ENCODE data around the gene DNER. TPM values are rescaled to one million over a fixed set of nuclear protein-coding genes. Genes with fewer than 3 reads are reported as not detected.
A peak's percentile ranks its signal among the peaks of the same experiment; 100 is the strongest.
"Not testable (repeated sequence)": the region's sequence is repeated elsewhere in the genome, so short reads cannot be mapped to it uniquely, and the experiment has no call there.

DNER gene
- polyA plus RNA-seq, 3 donors: 57.8 to 61.4 (median 61.3) TPM

DNA sequence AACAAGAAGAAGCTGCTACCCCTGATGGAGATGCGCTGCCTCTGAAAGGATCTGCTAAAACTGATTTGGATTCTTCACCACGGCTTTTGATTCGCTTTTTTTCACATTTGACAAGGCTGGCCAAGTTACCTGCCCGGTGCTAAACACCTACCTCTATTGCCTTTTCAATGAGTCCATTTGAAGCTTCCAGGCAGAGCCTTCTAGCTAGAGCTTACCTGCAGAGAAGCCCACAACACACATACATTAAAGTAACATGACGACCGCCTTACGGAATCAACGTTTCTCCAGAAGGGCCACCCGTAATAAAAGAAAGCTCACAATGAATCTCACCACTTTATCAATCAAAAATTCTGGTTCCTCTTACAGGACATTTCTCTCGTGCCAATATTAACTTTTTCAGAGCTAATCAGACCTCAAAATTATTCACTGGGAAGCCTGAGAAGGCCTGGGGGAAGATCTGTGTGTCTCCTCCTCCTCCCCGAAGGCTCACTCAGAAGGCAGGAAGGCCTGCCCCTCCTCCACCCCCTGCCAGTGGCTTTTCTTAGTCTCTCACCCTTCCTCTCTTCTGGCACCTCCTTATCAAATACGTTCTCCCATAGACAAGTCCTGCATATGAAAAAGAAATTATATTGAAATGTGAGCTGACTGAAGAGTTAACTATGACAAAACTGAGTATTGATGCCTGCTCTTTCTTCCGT, 171.0 kb downstream of the DNER start:
- no peak for DNase-seq (ENCODE audit: extremely low read depth in 1 of 11, low read depth in 9 of 11, low spot score in 4 of 11)

- DNase-seq (ENCODE audit: extremely low read depth in 1 of 11, low read depth in 9 of 11, low spot score in 4 of 11): no peak
Observed at GRCh38 chr2:229539628-229540027, 174.7 kb downstream of the DNER start.

DNA sequence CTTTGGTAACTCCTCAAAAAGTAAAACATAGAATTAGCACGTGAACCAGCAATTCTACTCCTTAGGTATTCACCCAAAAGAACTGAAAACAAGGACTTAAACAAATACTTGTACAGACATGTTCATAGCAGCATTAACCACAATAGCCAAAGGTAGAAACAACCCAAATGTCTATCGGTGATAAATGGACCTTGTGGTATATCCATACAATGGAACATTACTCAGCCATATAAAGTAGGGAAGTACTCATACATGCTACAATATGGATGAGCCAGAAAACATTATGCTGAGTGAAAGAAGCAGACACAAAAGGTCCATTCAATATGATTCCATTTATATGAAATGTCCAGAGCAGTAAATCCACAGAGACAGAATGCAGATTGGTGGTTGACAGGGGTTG, 182.8 kb downstream of the DNER start:
- DNase-seq (ENCODE audit: extremely low read depth in 1 of 11, low read depth in 9 of 11, low spot score in 4 of 11): no peak

- DNase-seq (ENCODE audit: extremely low read depth in 1 of 11, low read depth in 9 of 11, low spot score in 4 of 11): no peak
Observed at GRCh38 chr2:229530434-229530833, 183.9 kb downstream of the DNER start.

DNA sequence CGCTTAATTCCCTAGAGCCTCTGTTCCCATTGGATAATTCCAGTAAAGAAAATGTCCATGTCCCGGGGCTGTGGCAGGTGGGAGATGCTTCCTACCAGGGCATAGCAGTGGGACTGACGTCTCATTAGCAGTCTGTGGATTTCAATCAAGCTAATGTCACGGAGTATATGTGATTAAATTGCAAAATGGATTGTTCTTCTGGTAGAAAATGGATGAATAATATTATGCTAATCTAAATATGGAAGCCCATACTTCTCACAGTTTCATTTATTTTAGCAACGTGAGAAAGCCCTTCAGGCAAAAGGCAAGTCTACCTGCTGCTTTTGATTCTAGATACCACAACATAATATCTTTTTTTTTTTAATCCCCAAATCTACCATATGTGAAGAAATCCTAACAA, 185.5 kb downstream of the DNER start:
- DNase-seq (ENCODE audit: extremely low read depth in 1 of 11, low read depth in 9 of 11, low spot score in 4 of 11): no peak

DNA sequence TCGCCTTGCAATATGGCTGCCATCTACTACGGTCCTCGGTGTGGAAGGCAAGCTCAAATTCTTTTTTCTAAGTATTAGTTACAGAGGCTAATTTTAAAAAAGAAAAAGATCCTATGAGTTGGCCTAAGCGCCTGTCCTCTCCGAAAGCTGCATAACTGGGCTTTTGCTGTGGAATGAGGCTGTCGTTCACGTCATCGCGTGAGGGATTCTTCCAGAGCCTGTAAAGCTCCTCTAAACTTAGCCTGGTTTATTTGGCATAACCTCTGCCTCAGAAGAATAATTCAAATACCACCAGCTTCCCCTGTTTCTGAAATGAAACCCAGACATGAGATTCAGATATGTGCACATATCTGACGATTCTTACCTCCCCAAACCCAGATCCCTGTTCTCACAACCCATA, 187.4 kb downstream of the DNER start:
- DNase-seq (ENCODE audit: extremely low read depth in 1 of 11, low read depth in 9 of 11, low spot score in 4 of 11): no peak

GRCh38 chr2:229524799-229525198, 189.6 kb downstream of the DNER start:
- no peak for DNase-seq (ENCODE audit: extremely low read depth in 1 of 11, low read depth in 9 of 11, low spot score in 4 of 11)

GRCh38 chr2:229523663-229524062, 190.7 kb downstream of the DNER start:
- DNase-seq (ENCODE audit: extremely low read depth in 1 of 11, low read depth in 9 of 11, low spot score in 4 of 11): no peak

DNA sequence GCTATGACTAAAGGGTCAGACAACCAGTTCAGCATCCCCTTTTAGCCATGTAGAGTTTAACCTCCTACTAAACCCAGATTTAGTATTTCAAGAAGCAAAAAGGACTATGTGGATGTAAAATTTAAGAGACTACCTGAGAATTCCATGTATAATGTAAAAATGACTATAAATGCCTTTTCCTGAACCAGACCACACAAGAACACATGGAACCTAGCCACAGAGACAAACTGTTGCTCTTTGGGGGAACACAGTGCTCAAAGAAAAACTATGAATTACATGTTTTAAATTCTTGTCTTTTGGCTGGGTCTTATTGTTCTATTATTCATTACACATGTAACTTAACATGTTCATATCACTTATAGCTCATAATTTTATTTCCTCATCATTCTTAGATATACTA, 192.8 kb downstream of the DNER start:
- DNase-seq (ENCODE audit: extremely low read depth in 1 of 11, low read depth in 9 of 11, low spot score in 4 of 11): peak in 1 of 11 donors; percentile 25

DNA sequence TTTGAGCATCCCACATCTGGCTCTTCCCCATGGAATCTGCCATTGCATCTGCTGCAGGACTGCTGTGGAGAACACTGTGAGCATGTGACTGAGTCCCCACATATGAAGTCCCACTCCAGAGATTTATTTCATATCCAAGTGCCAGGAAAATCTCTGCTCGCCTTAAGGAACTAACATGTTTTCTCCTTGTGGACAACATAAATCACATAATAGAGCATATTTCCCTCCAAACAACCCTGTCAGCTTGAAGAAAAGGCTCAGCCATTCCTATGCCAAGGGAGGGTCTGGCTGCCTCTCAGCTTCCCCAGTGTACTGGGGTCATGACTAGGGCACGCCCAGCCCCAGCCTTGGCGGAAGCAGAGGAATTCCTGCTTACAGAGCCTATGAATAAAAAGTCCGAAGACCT, 193.7 kb downstream of the DNER start:
- peak in 10 of 11 donors; percentile 21 to 73 (median 44) for DNase-seq (ENCODE audit: extremely low read depth in 1 of 11, low read depth in 9 of 11, low spot score in 4 of 11)

DNA sequence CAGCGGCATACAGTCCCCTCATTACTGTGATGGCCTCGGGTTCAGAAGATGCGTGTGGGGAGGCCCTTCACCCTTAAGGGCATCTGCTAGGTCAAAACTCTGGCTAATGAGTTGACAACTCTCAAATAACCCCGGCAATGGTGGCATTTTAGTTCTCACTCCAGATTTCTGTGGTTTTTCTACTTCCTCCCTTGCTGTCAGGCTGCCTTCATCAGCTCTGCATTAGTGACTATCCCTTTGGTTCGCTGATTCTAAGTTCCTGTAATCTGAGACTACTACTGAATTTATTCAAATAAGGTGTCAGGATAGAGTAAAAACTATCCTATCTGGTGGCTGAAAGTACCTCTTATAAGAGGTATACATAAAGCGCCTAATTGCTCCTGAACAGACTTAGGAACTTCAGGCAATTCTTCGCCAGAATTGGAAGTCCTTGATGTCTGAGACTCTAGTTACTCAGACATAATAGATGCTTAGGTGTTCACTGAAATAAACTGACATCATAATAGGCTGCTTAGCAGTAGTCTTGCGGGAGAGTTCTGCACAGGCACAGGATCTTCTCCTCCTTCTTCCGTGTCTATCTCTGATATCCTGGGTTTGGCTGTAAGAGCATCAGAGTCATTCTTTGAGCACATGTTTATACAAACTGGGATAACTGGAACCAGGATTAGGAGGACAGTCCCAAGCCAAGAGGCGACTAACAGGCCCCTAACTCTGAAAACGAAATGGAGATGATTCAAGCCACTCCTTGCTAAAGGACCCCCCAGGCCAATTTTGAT, 194.5 kb downstream of the DNER start:
- no peak for DNase-seq (ENCODE audit: extremely low read depth in 1 of 11, low read depth in 9 of 11, low spot score in 4 of 11)

GRCh38 chr2:229514273-229514895, 200.0 kb downstream of the DNER start:
- no peak for DNase-seq (ENCODE audit: extremely low read depth in 1 of 11, low read depth in 9 of 11, low spot score in 4 of 11)

GRCh38 chr2:229511524-229511923, 202.8 kb downstream of the DNER start:
- no peak for DNase-seq (ENCODE audit: extremely low read depth in 1 of 11, low read depth in 9 of 11, low spot score in 4 of 11)

GRCh38 chr2:229506699-229507098, 207.7 kb downstream of the DNER start:
- DNase-seq (ENCODE audit: extremely low read depth in 1 of 11, low read depth in 9 of 11, low spot score in 4 of 11): not testable (repeated sequence)

- DNase-seq (ENCODE audit: extremely low read depth in 1 of 11, low read depth in 9 of 11, low spot score in 4 of 11): no peak
Observed at GRCh38 chr2:229501051-229501794, 213.1 kb downstream of the DNER start.

GRCh38 chr2:229492034-229492433, 222.3 kb downstream of the DNER start:
- DNase-seq (ENCODE audit: extremely low read depth in 1 of 11, low read depth in 9 of 11, low spot score in 4 of 11): no peak

GRCh38 chr2:229490167-229490566, 224.2 kb downstream of the DNER start:
- DNase-seq (ENCODE audit: extremely low read depth in 1 of 11, low read depth in 9 of 11, low spot score in 4 of 11): no peak

GRCh38 chr2:229489016-229489415, 225.3 kb downstream of the DNER start:
- no peak for DNase-seq (ENCODE audit: extremely low read depth in 1 of 11, low read depth in 9 of 11, low spot score in 4 of 11)

DNA sequence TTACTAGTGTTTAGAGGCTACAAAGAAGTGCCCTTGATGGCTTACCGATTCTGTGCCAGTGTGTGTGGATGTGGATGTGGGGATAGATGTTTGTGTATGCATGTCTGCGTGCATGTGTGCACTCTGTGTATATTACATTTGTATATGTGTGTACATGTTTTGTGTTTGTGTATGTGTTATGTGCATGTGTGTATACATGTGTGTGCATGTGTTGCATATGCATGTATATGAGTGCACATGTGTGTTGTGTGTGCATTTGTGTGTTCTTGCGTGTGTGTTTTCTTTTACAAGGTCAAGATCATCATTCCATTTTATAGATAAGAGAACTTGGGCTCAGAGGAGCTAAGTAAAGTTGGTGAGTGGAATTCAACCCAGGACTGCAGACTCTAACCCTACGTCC, 226.1 kb downstream of the DNER start:
- no peak for DNase-seq (ENCODE audit: extremely low read depth in 1 of 11, low read depth in 9 of 11, low spot score in 4 of 11)

GRCh38 chr2:229486673-229487072, 227.7 kb downstream of the DNER start:
- no peak for DNase-seq (ENCODE audit: extremely low read depth in 1 of 11, low read depth in 9 of 11, low spot score in 4 of 11)
